GM12878 (cell line): ENCODE results near the gene SETD2. TPM values are rescaled to one million over a fixed set of nuclear protein-coding genes. Genes with fewer than 3 reads are reported as not detected.

ENCODE experiments used
- ATAC-seq: fragments of 200-7000 bp; cut with Tn5 transposase; 3 replicates; pipeline ENCODE4 v1.9.1; 2020; ENCODE audit warnings: mild to moderate bottlenecking, moderate library complexity
- BruUV-seq: library from RNA; stranded (reverse); fragments of 400-500 nt; replicated peaks from 2 replicates; lab custom pipeline; 2021; lab: Mats Ljungman, UMichigan
- CTCF ChIA-PET: fragments of 300-600 bp; sonication (Branson Sonifier 250); formaldehyde crosslinking; extraction: SDS; loops from one replicate; lab custom pipeline; 2021; ENCODE audit warnings: inconsistent platforms; lab: Yijun Ruan, JAX
- POLR2A ChIA-PET: fragments of 350-600 bp; formaldehyde crosslinking; extraction: SDS; loops from one replicate; lab custom pipeline; 2021; ENCODE audit warnings: inconsistent platforms; lab: Charles Lee
- RAD21 ChIA-PET: fragments of 300-600 bp; sonication (Branson Sonifier 250); formaldehyde crosslinking; loops from one replicate; lab custom pipeline; 2023; ENCODE audit warnings: antibody characterized with exemption; ENCODE audit not compliant: unreplicated experiment; lab: Charles Lee
- SMC1A ChIA-PET: fragments of 300-600 bp; sonication (Branson Sonifier 250); formaldehyde crosslinking; loops from one replicate; lab custom pipeline; 2023; ENCODE audit not compliant: unreplicated experiment, uncharacterized antibody; lab: Charles Lee
- DNase-seq: peaks from one replicate; pipeline ENCODE4 v3.0.0-alpha.2; 2011; ENCODE audit warnings: low read depth, low spot score
- FAIRE-seq: peaks from 3 replicates; lab custom pipeline; 2011; peaks lifted over from hg19 to GRCh38; lab: Jason Lieb, UNC
- H2AFZ ChIP-seq: 2 replicates; pipeline ENCODE4 v1.6.0; 2011; ENCODE audit warnings: low read depth, low read length, control low read depth; ENCODE audit not compliant: control insufficient read depth
- H3K27ac ChIP-seq: 2 replicates; pipeline ENCODE4 v1.5.1; 2011; ENCODE audit warnings: control low read depth; ENCODE audit not compliant: control insufficient read depth, insufficient read depth
- H3K27me3 ChIP-seq, 2 experiments: replicated peaks in 1 of 2; 2 replicates each; pipeline versions ENCODE4 v1.6.0 to v1.6.1; 2011; ENCODE audit warnings: low read length in 1 of 2; ENCODE audit not compliant: control insufficient read depth in 2 of 2, insufficient read depth in 2 of 2
- H3K36me3 ChIP-seq, 2 experiments: 2 replicates each; pipeline ENCODE4 v1.5.1; 2011; ENCODE audit warnings: low read length in 1 of 2; ENCODE audit not compliant: control insufficient read depth in 2 of 2, insufficient read depth in 2 of 2
- H3K4me1 ChIP-seq: 2 replicates; pipeline ENCODE4 v1.6.1; 2011; ENCODE audit warnings: mild to moderate bottlenecking, low read length, moderate library complexity, mixed read lengths; ENCODE audit not compliant: control insufficient read depth, insufficient read depth
- H3K4me2 ChIP-seq: 2 replicates; pipeline ENCODE4 v1.6.0; 2011; ENCODE audit warnings: control low read depth; ENCODE audit not compliant: control insufficient read depth, insufficient read depth
- H3K4me3 ChIP-seq: fragments of 200-600 bp; sonication (generic); 2 replicates; pipeline ENCODE4 v1.5.1; 2016
- H3K79me2 ChIP-seq: 2 replicates; pipeline ENCODE4 v1.6.0; 2011; ENCODE audit warnings: low read length; ENCODE audit not compliant: control insufficient read depth, insufficient read depth
- H3K9ac ChIP-seq: 2 replicates; pipeline ENCODE4 v1.8.0; 2011; ENCODE audit warnings: low read length, control low read depth, mixed read lengths; ENCODE audit not compliant: control insufficient read depth, insufficient read depth
- H3K9me3 ChIP-seq: replicated peaks from 3 replicates; pipeline ENCODE4 v1.5.1; 2011; ENCODE audit warnings: mild to moderate bottlenecking, low read length; ENCODE audit not compliant: control insufficient read depth, insufficient read depth
- H4K20me1 ChIP-seq: 2 replicates; pipeline ENCODE4 v1.6.0; 2011; ENCODE audit not compliant: control insufficient read depth, insufficient read depth
- EED ChIP-seq: sonication (generic); IDR thresholded peaks from 2 replicates; pipeline ENCODE4 v1.6.1; 2016; ENCODE audit warnings: antibody characterized with exemption, low read depth
- GATAD2B ChIP-seq: fragments of 450-650 bp; conservative IDR thresholded peaks from 2 replicates; pipeline ENCODE4 v1.6.1; 2017; ENCODE audit warnings: low read depth, mild to moderate bottlenecking, moderate library complexity
- HCFC1 ChIP-seq: fragments of 150-350 bp; IDR thresholded peaks from 2 replicates; pipeline ENCODE4 v1.6.1; 2014; ENCODE audit warnings: low read length
- IKZF1 ChIP-seq: fragments of 450-650 bp; conservative IDR thresholded peaks from 2 replicates; pipeline ENCODE4 v1.6.1; 2017; ENCODE audit warnings: antibody characterized with exemption, mild to moderate bottlenecking
- IKZF2 ChIP-seq, 2 experiments: fragments of 450-650 bp; IDR thresholded peaks; 2 replicates each; pipeline ENCODE4 v1.6.1; 2017; ENCODE audit warnings: mild to moderate bottlenecking in 2 of 2, moderate library complexity in 2 of 2
- IRF4 ChIP-seq: IDR thresholded peaks from 2 replicates; pipeline ENCODE4 v1.6.1; 2011; ENCODE audit warnings: low read depth, low read length
- NBN ChIP-seq: fragments of 450-650 bp; IDR thresholded peaks from 2 replicates; pipeline ENCODE4 v1.6.1; 2016
- NR2F1 ChIP-seq: fragments of 450-650 bp; conservative IDR thresholded peaks from 2 replicates; pipeline ENCODE4 v1.6.1; 2017; ENCODE audit warnings: mild to moderate bottlenecking
- PAX8 ChIP-seq: fragments of 450-650 bp; IDR thresholded peaks from 2 replicates; pipeline ENCODE4 v1.6.1; 2017; ENCODE audit warnings: mild to moderate bottlenecking, moderate library complexity
- SPI1 ChIP-seq: IDR thresholded peaks from 2 replicates; pipeline ENCODE4 v1.6.1; 2011; ENCODE audit warnings: low read depth, mild to moderate bottlenecking, low read length, moderate library complexity, borderline replicate concordance; ENCODE audit not compliant: insufficient read depth
- TBL1XR1 ChIP-seq: IDR thresholded peaks from 2 replicates; pipeline ENCODE4 v1.6.1; 2012; ENCODE audit warnings: low read depth, low read length, improper control_type of control experiment
- USF1 ChIP-seq: IDR thresholded peaks from 2 replicates; pipeline ENCODE4 v1.6.1; 2011; ENCODE audit warnings: borderline replicate concordance, low read depth, mild to moderate bottlenecking, moderate library complexity, mixed read lengths, low read length; ENCODE audit not compliant: insufficient read depth; ENCODE audit errors: extremely low read length
- WGBS: methylation state at CpG from one replicate; pipeline ENCODE4 v1.1.6; 2016; ENCODE audit warnings: low lambda C conversion rate; ENCODE audit not compliant: insufficient replicate concordance, insufficient coverage; ENCODE audit errors: missing lambda C conversion rate; 5-methylcytosine and 5-hydroxymethylcytosine counted together
- in situ Hi-C: fragments of 300-500 bp; cut with MboI; formaldehyde crosslinking; loops from 9 replicates; pipeline ENCODE4 v1.14.3; 2018; ENCODE audit warnings: mixed read lengths
- intact Hi-C: fragments of 100-400 bp; cut with micrococcal nuclease; formaldehyde crosslinking; loops from one replicate; pipeline ENCODE4 v1.14.2; 2022; ENCODE audit not compliant: unreplicated experiment
- polyA plus RNA-seq, 11 experiments: library from polyadenylated mRNA; depleted of rRNA in 4 of 11; unstranded in 6 of 11; stranded (reverse) in 5 of 11; fragments of >200 nt; fragmentation: Nextera tagmentation in 4 of 11; fragmentation: Illumina TruSeq in 1 of 11; extraction: Ambion mirVana in 4 of 11; extraction: Trizol in 1 of 11; gene quantifications; 1 replicate in 1 of 11; 2 replicates in 10 of 11; pipeline versions ENCODE4 v1.2.1 to v1.2.3, GENCODE V29; 2011 to 2016; ENCODE audit warnings: inconsistent platforms in 2 of 11, missing spikeins in 2 of 11, low read depth in 1 of 11
- total RNA-seq, 4 experiments: library from RNA; depleted of rRNA in 3 of 4; stranded (reverse); fragments of >200 nt in 3 of 4; fragmentation: Illumina TruSeq in 1 of 4; extraction: Trizol in 1 of 4; gene quantifications; 2 replicates each; pipeline versions ENCODE4 v1.2.1 to v1.2.3, GENCODE V29; 2013 to 2021
- TF ChIP-seq, protein P1 (sequence below): IDR thresholded peaks from 2 replicates; pipeline ENCODE4 v1.6.1; 2011; ENCODE audit warnings: borderline replicate concordance, low read depth, mild to moderate bottlenecking, moderate library complexity, low read length; ENCODE audit not compliant: insufficient read depth, poor library complexity, severe bottlenecking

SETD2 gene
- total and polyA plus RNA-seq, 10 of the 15 experiments (the other 5 are each of a cell fraction or from before 2014, with no cell fraction given) = 8.4 to 44.9 (median 24.5) TPM

- peak overlapping the region; percentile 74 for H3K27ac ChIP-seq
- 0 out of 2 replicates have a peak, but pooled peaks have one; percentile 37 for TF ChIP-seq IRF4
- TF ChIP-seq IKZF1 = peak; percentile 62
- peak; percentile 48; the same call in 1 of the 2 replicates for TF ChIP-seq EED
- TF ChIP-seq SPI1 = peak; percentile 91
- TF ChIP-seq USF1 = no peak
- TF ChIP-seq NR2F1 = no peak
- peak; percentile 64 to 66 for TF ChIP-seq IKZF2 (IDR thresholded peaks at IDR 0.05)
- TF ChIP-seq GATAD2B = no peak
- TF ChIP-seq NBN = 0 out of 2 replicates have a peak, but pooled peaks have one; percentile 19
- TF ChIP-seq HCFC1 = no peak
- TF ChIP-seq, protein P1, sequence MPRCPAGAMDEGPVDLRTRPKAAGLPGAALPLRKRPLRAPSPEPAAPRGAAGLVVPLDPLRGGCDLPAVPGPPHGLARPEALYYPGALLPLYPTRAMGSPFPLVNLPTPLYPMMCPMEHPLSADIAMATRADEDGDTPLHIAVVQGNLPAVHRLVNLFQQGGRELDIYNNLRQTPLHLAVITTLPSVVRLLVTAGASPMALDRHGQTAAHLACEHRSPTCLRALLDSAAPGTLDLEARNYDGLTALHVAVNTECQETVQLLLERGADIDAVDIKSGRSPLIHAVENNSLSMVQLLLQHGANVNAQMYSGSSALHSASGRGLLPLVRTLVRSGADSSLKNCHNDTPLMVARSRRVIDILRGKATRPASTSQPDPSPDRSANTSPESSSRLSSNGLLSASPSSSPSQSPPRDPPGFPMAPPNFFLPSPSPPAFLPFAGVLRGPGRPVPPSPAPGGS = no peak
- TF ChIP-seq PAX8 = no peak
- TF ChIP-seq TBL1XR1 = no peak
- CTCF ChIA-PET = interaction anchor here (0.6 to 1.6 kb wide), 5 partner anchors 11 to 233 kb away, joined by 3 to 5 read pairs (median 3); no protein-coding TSS in a partner anchor
- H3K9ac ChIP-seq = peak overlapping the region; percentile 85
- under 1% methylated on average over 4 of the region's 4 CpGs for WGBS
- no peaks in the 10 kb centered on the region for H3K9me3 ChIP-seq
- FAIRE-seq = no peak
- no peak overlapping the region for H2AFZ ChIP-seq
- ATAC-seq = no peak
- intact Hi-C loops (loop anchor here (2.0 to 10.0 kb wide), 3 partner anchors 121 to 235 kb away; partner anchors contain the start of genes KIF9 and KLHL18), in situ Hi-C loops (no loop called here)
- peaks cover 0 to 4% of the 10 kb centered on the region in 2 experiments; a peak in 1 of 4 replicates for H3K36me3 ChIP-seq
- peaks cover 23% of the 10 kb centered on the region for H3K4me1 ChIP-seq
- H3K79me2 ChIP-seq = peaks cover 92% of the 10 kb centered on the region
- peak overlapping the region; percentile 85 for H3K4me2 ChIP-seq
- H3K4me3 ChIP-seq = peak overlapping the region; percentile 83
- H3K27me3 ChIP-seq = no peaks in the 10 kb centered on the region
- H4K20me1 ChIP-seq = peaks cover 7% of the 10 kb centered on the region
- SMC1A ChIA-PET = interaction anchor here (0.7 to 7.2 kb wide), 10 partner anchors 10 to 132 kb away, joined by 3 to 40 read pairs (median 4); no protein-coding TSS in a partner anchor
- no TSS peak for BruUV-seq
- POLR2A ChIA-PET = interaction anchor here (0.6 to 1.2 kb wide), 3 partner anchors 21 to 188 kb away, joined by 3 to 8 read pairs (median 3); no protein-coding TSS in a partner anchor
- DNase-seq = no peak
- RAD21 ChIA-PET = interaction anchor here (0.9 to 3.3 kb wide), 4 partner anchors 22 to 218 kb away, joined by 3 to 39 read pairs (median 3); partner anchors contain the start of gene PTPN23
Measured at GRCh38 chr3:47161983-47162696, 1.8 kb downstream of the SETD2 start.
